HG03439 (cell line): Measurements from ENCODE around the gene KIF1A.
A peak's percentile ranks its signal among the peaks of the same experiment; 100 is the strongest.

Source experiments
- ATAC-seq: cut with Tn5 transposase; IDR thresholded peaks from one replicate; pipeline ENCODE4 v1.9.1; 2021; ENCODE audit warnings: mild to moderate bottlenecking, moderate library complexity; ENCODE audit not compliant: unreplicated experiment

The KIF1A gene

GRCh38 chr2:240768216-240768615 lies 51.8 kb downstream of the KIF1A start:
- no peak for ATAC-seq

DNA sequence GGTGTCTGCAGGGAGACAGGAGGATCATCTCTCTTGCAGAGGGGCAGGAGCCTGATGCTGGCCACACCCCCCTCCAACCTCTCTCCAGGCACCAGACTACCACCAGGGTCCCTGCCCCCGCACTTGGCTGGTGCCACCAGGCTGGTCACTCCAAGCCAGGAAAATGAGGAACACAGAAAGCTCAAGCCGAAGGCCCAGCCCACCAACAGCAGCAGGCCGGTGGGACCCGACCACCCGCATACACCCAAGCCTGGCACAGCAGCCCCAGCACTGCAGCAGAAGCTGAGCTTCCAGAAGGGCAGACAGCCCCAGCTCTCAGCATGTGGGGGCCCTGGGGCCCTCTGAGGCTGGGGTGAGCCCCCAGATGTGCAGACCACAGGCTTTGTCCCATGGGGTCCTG lies 52.7 kb downstream of the KIF1A start:
- ATAC-seq, result no peak

GRCh38 chr2:240766072-240766471 lies 53.9 kb downstream of the KIF1A start:
- ATAC-seq, result no peak

DNA sequence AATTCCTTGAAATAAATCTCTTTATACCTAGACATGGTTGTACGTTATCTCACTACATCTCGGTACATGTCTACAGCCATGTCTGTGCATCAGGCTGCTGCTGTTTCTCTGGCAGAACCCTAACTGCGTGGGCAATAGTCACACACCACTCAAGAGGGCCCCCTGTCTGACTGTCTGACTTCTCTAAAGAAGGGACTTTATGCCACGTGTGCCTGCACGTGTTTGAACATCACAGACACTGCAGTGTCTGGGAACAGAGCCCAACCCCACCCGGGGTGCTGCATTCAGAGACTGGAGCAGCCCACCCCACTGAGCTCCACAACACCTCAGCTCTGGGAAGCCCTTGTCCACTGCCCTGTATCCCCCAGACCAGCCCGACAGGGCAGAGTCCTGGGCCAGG lies 55.0 kb downstream of the KIF1A start:
- no peak for ATAC-seq

- ATAC-seq, result no peak
Observed at GRCh38 chr2:240764605-240765004, 55.4 kb downstream of the KIF1A start.

DNA sequence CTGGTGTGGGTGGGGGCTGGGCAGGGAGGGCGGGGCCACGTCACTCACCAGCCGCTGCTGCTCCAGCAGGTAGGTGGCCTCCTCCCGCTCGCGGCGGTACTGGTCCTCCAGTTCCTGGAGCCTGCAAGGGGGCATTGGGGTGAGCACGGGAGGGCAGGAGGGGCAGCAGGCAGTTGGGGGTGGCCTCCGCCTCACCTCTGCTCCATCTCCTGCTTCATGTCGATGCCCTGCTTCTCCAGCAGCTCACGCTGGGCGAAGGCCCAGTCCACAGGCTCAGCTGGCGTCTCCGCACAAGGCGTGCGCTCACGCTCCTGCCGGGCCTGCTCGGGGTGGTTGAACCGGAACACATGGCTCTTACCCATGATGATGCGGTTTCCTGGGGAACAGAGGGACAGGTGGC lies 57.0 kb downstream of the KIF1A start:
- no peak for ATAC-seq

DNA sequence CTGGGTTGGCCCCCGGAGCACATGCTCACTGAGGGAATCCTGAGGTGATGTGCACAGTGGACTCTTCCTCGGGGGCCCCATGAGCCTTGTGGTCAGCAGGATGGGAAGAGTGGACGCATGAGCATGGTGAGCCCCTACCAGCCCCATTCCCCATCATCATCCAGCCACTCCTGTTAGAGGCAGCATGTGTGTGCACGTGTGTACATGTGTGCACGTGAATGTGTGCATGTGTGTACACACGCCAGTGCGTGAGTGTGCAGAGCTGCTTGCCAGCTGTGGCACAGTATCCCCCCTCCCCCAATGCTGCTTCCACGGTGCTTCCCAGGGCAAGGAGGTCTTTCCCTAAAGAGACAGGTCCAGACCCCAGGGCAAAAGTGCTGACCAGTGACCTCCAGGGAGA lies 57.8 kb downstream of the KIF1A start:
- ATAC-seq, result no peak

- no peak for ATAC-seq
Observed at GRCh38 chr2:240760576-240761246, 59.3 kb downstream of the KIF1A start.

- ATAC-seq, result no peak
Observed at GRCh38 chr2:240760121-240760520, 59.9 kb downstream of the KIF1A start.

DNA sequence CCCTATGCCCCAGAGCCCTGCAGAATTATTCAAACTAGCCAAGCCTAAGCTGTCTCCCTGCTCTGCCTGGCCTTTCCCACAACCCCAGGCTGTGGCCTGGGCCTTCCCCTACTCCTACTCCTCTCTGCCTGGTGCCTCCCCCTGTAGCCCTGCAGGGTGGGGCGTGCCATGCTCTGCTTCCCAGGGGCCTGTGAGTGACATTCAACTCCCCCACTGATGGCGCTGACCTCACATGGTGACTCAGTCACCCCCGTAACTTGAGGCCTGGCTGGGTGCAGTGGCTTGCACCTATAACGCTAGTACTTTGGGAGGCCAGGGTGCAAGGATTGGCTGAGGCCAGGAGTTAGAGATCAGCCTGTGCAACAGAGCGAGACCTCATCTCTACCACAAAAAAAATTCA lies 60.6 kb downstream of the KIF1A start:
- ATAC-seq, result peak; percentile 45

DNA sequence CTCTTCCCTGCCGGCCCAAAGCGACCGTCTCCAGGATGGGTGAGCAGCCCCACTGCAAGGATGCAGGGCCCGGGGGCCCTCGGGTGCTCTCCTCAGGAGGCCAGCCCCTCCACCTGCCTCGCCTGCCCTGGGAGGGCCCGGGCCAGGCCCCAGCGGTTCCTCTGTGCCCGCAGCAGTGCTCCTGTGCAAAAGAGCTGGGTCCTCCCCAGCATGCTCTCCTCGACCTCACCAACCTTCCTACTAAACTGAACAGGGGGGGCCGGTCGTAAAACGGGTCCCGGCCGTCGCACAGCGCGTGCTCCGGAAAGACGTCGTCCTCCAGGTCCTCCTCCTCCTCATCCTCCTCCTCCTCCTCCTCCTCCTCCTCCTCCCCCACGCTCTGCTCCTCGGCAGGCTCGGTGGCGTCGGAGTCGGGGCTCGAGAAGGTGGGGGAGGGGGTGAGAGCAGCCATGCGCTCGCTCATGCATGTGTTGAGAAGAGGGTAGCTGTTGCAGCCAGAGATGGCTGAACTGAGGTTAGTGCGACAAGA lies 62.9 kb downstream of the KIF1A start:
- ATAC-seq, result no peak

DNA sequence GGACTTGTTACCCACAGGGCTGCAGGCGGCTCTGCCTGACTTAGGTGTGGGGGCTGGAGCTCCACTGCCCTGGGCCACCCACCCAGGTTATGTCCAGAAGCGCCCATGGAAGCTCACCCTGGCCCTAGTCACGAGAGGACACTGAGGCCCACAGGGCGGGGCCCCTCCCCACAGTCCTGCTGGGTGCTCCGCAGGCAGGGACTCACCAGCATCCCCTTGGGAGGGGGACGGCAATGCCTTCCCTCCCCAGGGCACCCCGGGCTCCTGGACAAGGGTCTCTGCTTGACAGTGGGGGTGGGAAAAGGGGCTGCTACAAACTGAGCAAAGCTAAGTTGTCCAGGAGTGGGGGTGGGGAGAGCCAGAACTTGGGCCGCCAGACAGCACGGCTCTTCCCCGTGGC lies 67.8 kb downstream of the KIF1A start:
- no peak for ATAC-seq

GRCh38 chr2:240750409-240750808 lies 69.6 kb downstream of the KIF1A start:
- no peak for ATAC-seq

DNA sequence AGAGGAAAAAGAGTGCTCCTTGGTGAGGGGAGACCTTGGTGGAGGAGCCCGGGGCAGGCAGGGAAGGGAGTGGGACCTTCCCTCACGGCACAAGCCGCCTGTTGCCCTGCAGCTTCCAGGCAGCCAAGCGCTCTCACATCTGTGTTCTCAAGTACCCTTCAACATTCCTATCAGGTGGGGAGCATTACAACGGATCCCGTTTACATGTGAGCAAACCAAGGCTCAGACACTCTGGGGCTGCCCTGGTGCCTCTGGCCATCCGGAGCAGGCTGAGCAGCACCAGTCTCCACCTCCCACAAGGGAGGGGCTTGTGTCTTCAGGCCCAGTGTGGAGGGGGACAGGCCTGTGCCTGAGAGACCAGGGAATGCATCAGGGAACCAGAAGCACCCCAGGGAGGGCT lies 70.5 kb downstream of the KIF1A start:
- no peak for ATAC-seq

DNA sequence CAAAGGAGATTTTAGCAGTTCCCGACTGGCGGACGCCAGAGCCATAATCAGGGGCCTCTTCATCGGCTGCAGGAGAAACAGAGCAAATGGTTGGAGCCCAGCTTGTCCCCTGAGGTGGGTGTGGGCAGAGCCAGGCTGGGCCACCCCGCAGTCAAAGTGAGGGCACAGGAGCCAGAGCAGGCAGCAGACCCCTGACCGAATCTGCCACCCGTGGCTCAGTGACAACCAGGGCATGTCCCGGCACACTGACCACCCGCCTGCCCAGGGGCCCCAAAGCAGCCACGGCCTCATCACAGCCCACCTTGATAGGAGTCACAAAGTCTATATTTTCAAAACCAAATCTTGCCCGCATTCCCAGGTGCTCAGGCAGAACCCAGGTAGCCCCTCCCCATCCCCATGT lies 72.8 kb downstream of the KIF1A start:
- no peak for ATAC-seq

DNA sequence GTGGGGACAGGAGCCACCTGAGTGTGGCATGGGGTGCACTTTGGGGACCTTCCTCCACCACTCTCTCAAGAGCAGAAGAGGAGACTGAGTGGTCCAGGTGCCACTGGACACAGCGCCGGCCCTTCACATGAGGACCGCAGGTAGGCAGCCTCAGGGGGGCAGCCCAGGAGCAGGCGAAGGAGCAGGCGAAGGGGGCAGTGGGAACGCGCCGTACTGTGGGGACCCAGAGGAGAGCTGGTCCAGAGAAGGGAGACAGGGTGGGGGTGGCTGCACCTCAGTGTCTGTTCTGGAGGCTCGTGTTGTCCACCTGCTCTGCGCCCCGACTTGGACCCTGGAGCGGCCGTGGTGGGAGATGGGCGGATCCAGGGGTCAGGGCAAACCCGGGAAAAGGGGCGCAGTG lies 73.3 kb downstream of the KIF1A start:
- no peak for ATAC-seq

GRCh38 chr2:240745962-240746361 lies 74.1 kb downstream of the KIF1A start:
- ATAC-seq, result no peak

DNA sequence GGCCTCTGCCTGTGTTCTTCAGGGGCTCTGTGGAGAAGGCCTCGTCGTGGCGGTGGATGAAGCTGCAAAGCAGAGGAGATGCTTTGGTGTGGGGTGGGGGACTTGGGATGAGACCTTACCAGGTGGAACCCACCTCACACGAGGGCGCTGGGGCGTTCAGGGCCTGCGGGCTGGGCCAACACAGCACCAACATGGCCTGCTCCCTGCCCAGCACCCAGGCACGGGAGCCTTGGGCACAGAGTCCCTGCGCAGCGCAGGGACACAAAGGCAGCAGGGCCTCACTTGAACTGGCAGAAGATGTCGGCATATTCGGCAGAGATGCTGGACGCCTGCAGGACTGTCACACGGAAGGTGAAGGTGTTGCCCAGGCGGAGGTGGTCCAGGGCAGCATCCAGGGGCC lies 74.6 kb downstream of the KIF1A start:
- ATAC-seq, result no peak

DNA sequence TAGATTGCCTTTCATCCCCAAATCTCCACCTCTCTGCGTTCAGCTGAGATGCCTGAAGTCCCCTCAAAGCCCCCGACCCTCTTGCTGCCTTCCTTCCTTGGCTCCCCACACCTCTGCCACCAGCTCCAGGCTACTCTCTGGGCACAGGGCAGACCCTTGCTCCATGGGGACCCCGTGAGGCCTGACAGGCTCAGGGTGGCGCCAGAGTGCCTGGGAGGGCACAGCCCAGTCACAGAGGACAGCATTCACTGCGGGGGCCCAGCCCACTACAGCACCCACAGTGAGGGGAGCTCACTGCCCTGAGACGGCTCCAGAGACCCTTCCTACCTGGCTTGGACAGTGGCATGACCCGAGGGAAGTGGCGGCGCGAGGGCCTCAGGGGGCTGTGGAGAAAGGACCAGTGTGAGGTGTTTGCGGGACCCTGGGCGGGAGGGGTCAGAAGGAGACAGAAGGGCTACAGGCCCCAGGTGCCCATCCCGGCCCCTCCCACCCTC lies 77.4 kb downstream of the KIF1A start:
- no peak for ATAC-seq

- no peak for ATAC-seq
Observed at GRCh38 chr2:240741091-240741490, 78.9 kb downstream of the KIF1A start.

GRCh38 chr2:240739797-240740196 lies 80.2 kb downstream of the KIF1A start:
- ATAC-seq, result no peak

GRCh38 chr2:240737958-240738357 lies 82.1 kb downstream of the KIF1A start:
- no peak for ATAC-seq

GRCh38 chr2:240737512-240737911 lies 82.5 kb downstream of the KIF1A start:
- ATAC-seq, result no peak
